OCI-LY1 (cell line): ENCODE data around the gene SNAI3.

Experiments
- CTCF ChIP-seq: fragments of 200-600 bp; sonication (generic), shearing (Covaris generic); IDR thresholded peaks from 2 replicates; pipeline ENCODE4 v1.5.1; 2017; ENCODE audit warnings: mild to moderate bottlenecking, antibody characterized with exemption, low read length, moderate library complexity, mixed read lengths
- EZH2 ChIP-seq: fragments of 200-600 bp; sonication (generic), shearing (Covaris generic); IDR thresholded peaks from 2 replicates; pipeline ENCODE4 v1.8.0; 2017; ENCODE audit warnings: borderline replicate concordance, mixed run types, mild to moderate bottlenecking, antibody characterized with exemption, low read length, moderate library complexity, mixed read lengths

GRCh38 chr16:88669980-88670379 is 16.3 kb downstream of the SNAI3 start:
- no peak for TF ChIP-seq CTCF
- no peak for TF ChIP-seq EZH2
